Fibroblast of pulmonary artery (primary cell): ENCODE results near the gene SPDYC.
A peak's percentile ranks its signal among the peaks of the same experiment; 100 is the strongest.

Experiments used
- DNase-seq: peaks from one replicate; pipeline ENCODE4 v3.0.0-alpha.2; 2010; ENCODE audit warnings: low read depth
- H3K4me3 ChIP-seq: replicated peaks from 2 replicates; pipeline ENCODE4 v1.5.1; 2011; ENCODE audit warnings: low read depth, mild to moderate bottlenecking, control low read depth, low read length, moderate library complexity
- CTCF ChIP-seq: IDR thresholded peaks from 2 replicates; pipeline ENCODE4 v1.5.1; 2011; ENCODE audit warnings: mild to moderate bottlenecking, control low read depth, low read length, inconsistent platforms; ENCODE audit errors: missing control alignments

SPDYC gene

DNA sequence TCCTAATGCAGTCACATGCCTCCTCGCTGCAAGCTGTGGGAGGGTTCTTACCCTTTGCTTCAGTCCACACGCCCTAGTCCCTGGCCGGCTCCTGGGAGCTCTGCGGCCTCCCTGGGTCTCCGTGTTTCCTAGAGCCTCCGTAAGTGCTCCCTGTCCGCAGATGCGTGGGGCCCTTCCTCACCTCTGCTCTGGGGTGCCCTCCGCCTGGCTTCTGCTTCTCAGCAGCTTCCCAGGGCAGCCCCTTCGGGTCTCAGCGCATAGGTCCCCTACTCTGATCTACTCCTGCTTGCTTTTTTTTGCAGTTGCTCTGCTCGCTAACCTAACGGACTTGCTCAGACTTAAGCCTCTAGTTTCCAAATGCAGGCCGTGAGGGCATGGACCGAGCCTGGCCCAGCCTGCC lies 34.1 kb downstream of the SPDYC start:
- no peak for DNase-seq
- H3K4me3 ChIP-seq, result no peak overlapping the region
- TF ChIP-seq CTCF, result no peak

DNA sequence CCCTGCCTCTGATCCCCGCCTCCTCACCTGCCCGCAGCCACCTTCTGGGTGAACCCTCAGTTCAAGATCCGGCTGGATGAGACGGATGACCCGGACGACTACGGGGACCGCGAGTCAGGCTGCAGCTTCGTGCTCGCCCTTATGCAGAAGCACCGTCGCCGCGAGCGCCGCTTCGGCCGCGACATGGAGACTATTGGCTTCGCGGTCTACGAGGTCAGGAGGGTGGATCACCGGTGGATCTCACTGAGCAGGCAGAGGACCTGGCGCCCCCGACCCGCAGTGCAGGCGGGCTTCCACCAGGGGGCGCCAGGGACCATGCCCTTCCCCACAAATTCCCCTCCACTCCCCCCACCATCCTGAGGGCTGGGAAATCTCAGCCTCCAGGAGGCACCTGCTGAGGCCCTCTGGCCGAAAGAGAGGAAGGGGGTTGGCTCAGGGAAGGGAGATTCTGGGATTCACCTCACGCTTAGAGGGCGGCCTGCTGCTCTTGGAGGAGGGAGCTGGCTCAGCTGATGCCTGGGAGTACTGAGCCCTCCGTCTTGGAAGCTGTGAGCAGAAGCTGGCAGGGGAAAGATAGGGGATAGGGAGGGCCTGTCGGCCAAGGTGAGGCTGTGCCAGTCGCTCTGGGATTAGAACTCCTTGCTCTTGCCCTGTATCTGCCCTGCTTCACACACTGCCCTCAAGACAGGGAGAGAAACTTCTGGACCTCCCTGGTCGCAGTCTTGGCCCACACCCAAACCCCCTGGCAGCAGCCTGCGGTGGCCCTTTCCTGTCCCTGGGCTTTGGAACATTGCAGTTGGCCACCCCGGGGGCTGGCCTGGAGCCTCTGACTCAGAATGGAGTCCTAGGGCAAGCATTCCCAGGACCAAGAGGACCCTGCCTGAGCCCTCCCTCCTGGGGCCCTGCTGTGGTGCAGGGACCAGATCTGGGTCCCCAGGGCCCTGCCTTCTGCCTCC lies 34.9 kb downstream of the SPDYC start:
- TF ChIP-seq CTCF, result peak; percentile 74
- peak; percentile 42 for DNase-seq
- no peak overlapping the region for H3K4me3 ChIP-seq

DNA sequence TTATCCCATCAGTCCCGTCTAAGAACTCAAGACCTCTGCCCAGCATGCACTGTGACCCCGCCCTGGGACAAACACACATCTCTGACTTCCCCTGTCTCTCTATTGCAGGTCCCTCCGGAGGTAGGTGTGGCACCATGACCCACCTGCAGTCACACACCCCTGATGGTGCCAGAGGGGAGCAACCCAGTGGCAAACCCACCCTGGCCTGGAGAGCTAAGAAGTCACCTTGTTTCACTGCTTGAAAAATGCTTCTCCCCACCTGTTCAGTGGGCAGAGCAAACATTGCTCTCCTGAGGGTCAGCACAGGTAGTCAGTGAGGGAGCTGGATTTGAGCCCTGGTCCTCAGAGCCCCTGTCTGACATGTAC lies 35.6 kb downstream of the SPDYC start:
- TF ChIP-seq CTCF, result no peak
- no peak for DNase-seq
- no peak overlapping the region for H3K4me3 ChIP-seq

GRCh38 chr11:65206441-65206841 lies 36.4 kb downstream of the SPDYC start:
- no peak for DNase-seq
- no peak for TF ChIP-seq CTCF
- H3K4me3 ChIP-seq, result no peak overlapping the region

GRCh38 chr11:65206901-65207300 lies 36.9 kb downstream of the SPDYC start:
- no peak overlapping the region for H3K4me3 ChIP-seq
- DNase-seq, result no peak
- TF ChIP-seq CTCF, result no peak

- no peak for DNase-seq
- no peak for TF ChIP-seq CTCF
- no peak overlapping the region for H3K4me3 ChIP-seq
These were observed 38.1 kb downstream of the SPDYC start for GRCh38 chr11:65207918-65208784.
